SK-N-MC (cell line): Measurements from ENCODE around the gene TNFRSF18.

ENCODE experiments used
- DNase-seq: peaks from one replicate; pipeline ENCODE4 v3.0.0-alpha.2; 2011; ENCODE audit warnings: low read depth, low spot score
- H3K27ac ChIP-seq: fragments of 200-600 bp; sonication (generic); 2 replicates; pipeline ENCODE4 v1.5.1; 2016; ENCODE audit warnings: mixed run types
- H3K36me3 ChIP-seq: fragments of 200-600 bp; sonication (generic); 2 replicates; pipeline ENCODE4 v1.6.1; 2017; ENCODE audit warnings: antibody characterized with exemption, low read length, mixed read lengths; ENCODE audit not compliant: insufficient read depth
- H3K4me3 ChIP-seq: fragments of 200-600 bp; sonication (generic); 2 replicates; pipeline ENCODE4 v1.5.1; 2016
- H3K9ac ChIP-seq: fragments of 200-600 bp; sonication (generic); 2 replicates; pipeline ENCODE4 v1.8.0; 2017; ENCODE audit warnings: mixed run types, mixed read lengths; ENCODE audit not compliant: insufficient read length
- H3K9me3 ChIP-seq: fragments of 200-600 bp; sonication (generic); 2 replicates; pipeline ENCODE4 v1.6.1; 2017; ENCODE audit warnings: low read depth, mild to moderate bottlenecking, antibody characterized with exemption, low read length, moderate library complexity, mixed read lengths
- EZH2 ChIP-seq: fragments of 200-600 bp; sonication (generic); IDR thresholded peaks from one replicate; pipeline ENCODE4 v1.6.1; 2017; ENCODE audit warnings: antibody characterized with exemption
- FOXP2 ChIP-seq: optimal IDR thresholded peaks from 2 replicates; pipeline ENCODE3; 2011; ENCODE audit warnings: mild to moderate bottlenecking, moderate library complexity; ENCODE audit not compliant: insufficient read depth; ENCODE audit errors: extremely low read length, control extremely low read depth
- POLR2AphosphoS5 ChIP-seq: IDR thresholded peaks from 2 replicates; pipeline ENCODE4 v1.6.1; 2012; ENCODE audit warnings: mild to moderate bottlenecking, low read depth, low read length, borderline replicate concordance

Gene TNFRSF18

GRCh38 chr1:1242461-1243265 is 36.3 kb upstream of the TNFRSF18 start:
- no peak for DNase-seq
- no peak overlapping the region for H3K9ac ChIP-seq
- no peaks in the 10 kb centered on the region for H3K36me3 ChIP-seq
- TF ChIP-seq EZH2: no peak
- no peak for TF ChIP-seq POLR2AphosphoS5
- TF ChIP-seq FOXP2: no peak
- H3K27ac ChIP-seq: no peak overlapping the region
- H3K9me3 ChIP-seq: no peaks in the 10 kb centered on the region
- no peak overlapping the region for H3K4me3 ChIP-seq

- DNase-seq: no peak
- Histone ChIP-seq H3K9ac (no peak overlapping the region), H3K27ac (no peak overlapping the region), H3K9me3 (no peaks in the 10 kb centered on the region), H3K4me3 (no peak overlapping the region), H3K36me3 (no peaks in the 10 kb centered on the region)
- TF ChIP-seq FOXP2: no peak
- TF ChIP-seq POLR2AphosphoS5: no peak
- no peak for TF ChIP-seq EZH2
Measured at GRCh38 chr1:1241588-1242219, 35.3 kb upstream of the TNFRSF18 start.

- no peak overlapping the region for H3K4me3 ChIP-seq
- no peak for DNase-seq
- no peak overlapping the region for H3K9ac ChIP-seq
- H3K9me3 ChIP-seq: no peaks in the 10 kb centered on the region
- no peak overlapping the region for H3K27ac ChIP-seq
- H3K36me3 ChIP-seq: no peaks in the 10 kb centered on the region
- TF ChIP-seq POLR2AphosphoS5 (no peak), FOXP2 (no peak), EZH2 (no peak)
Measured at GRCh38 chr1:1240822-1241587, 34.6 kb upstream of the TNFRSF18 start.

- H3K9ac ChIP-seq: no peak overlapping the region
- H3K9me3 ChIP-seq: no peaks in the 10 kb centered on the region
- no peaks in the 10 kb centered on the region for H3K36me3 ChIP-seq
- H3K27ac ChIP-seq: no peak overlapping the region
- no peak overlapping the region for H3K4me3 ChIP-seq
- DNase-seq: no peak
- no peak for TF ChIP-seq FOXP2
- no peak for TF ChIP-seq EZH2
- no peak for TF ChIP-seq POLR2AphosphoS5
Measured at GRCh38 chr1:1240348-1240732, 33.9 kb upstream of the TNFRSF18 start.

GRCh38 chr1:1239614-1240347 is 33.4 kb upstream of the TNFRSF18 start:
- H3K27ac ChIP-seq: no peak overlapping the region
- H3K9me3 ChIP-seq: no peaks in the 10 kb centered on the region
- TF ChIP-seq FOXP2: no peak
- no peak for TF ChIP-seq EZH2
- no peak for TF ChIP-seq POLR2AphosphoS5
- no peaks in the 10 kb centered on the region for H3K36me3 ChIP-seq
- DNase-seq: no peak
- H3K4me3 ChIP-seq: no peak overlapping the region
- H3K9ac ChIP-seq: no peak overlapping the region

GRCh38 chr1:1239227-1239613 is 32.8 kb upstream of the TNFRSF18 start:
- no peaks in the 10 kb centered on the region for H3K9me3 ChIP-seq
- no peak overlapping the region for H3K27ac ChIP-seq
- H3K4me3 ChIP-seq: no peak overlapping the region
- no peak overlapping the region for H3K9ac ChIP-seq
- no peak for DNase-seq
- TF ChIP-seq POLR2AphosphoS5: no peak
- TF ChIP-seq EZH2: no peak
- no peak for TF ChIP-seq FOXP2
- H3K36me3 ChIP-seq: no peaks in the 10 kb centered on the region

GRCh38 chr1:1238702-1239178 is 32.3 kb upstream of the TNFRSF18 start:
- Histone ChIP-seq H3K9ac (no peak overlapping the region), H3K27ac (no peak overlapping the region), H3K9me3 (no peaks in the 10 kb centered on the region), H3K4me3 (no peak overlapping the region), H3K36me3 (no peaks in the 10 kb centered on the region)
- DNase-seq: no peak
- TF ChIP-seq FOXP2 (no peak), POLR2AphosphoS5 (no peak), EZH2 (no peak)

- TF ChIP-seq FOXP2 (no peak), EZH2 (no peak), POLR2AphosphoS5 (no peak)
- no peak for DNase-seq
- H3K4me3 ChIP-seq: no peak overlapping the region
- H3K27ac ChIP-seq: no peak overlapping the region
- no peaks in the 10 kb centered on the region for H3K36me3 ChIP-seq
- no peak overlapping the region for H3K9ac ChIP-seq
- no peaks in the 10 kb centered on the region for H3K9me3 ChIP-seq
Measured at GRCh38 chr1:1237874-1238701, 31.7 kb upstream of the TNFRSF18 start.
